CD14-positive monocyte (primary cell): ENCODE data around the gene SH3TC2. TPM values are rescaled to one million over a fixed set of nuclear protein-coding genes. Genes with fewer than 3 reads are reported as not detected.

Experiments used
- DNase-seq, 3 donors: peaks; one replicate each; pipeline ENCODE4 v3.0.0-alpha.2; 2011 to 2022
- H2AFZ ChIP-seq: 2 replicates; pipeline ENCODE4 v1.6.0; 2012; ENCODE audit warnings: mild to moderate bottlenecking, low read depth, low read length, inconsistent platforms; ENCODE audit not compliant: insufficient read depth, poor library complexity, severe bottlenecking
- H3K27ac ChIP-seq, 2 donors: 1 replicate in 1 of 2; 2 replicates in 1 of 2; pipeline ENCODE4 v1.5.1; 2012 to 2013; ENCODE audit warnings: low read length in 2 of 2, control low read depth in 1 of 2, inconsistent platforms in 1 of 2, low read depth in 1 of 2, mild to moderate bottlenecking in 1 of 2
- H3K27me3 ChIP-seq, 2 donors: one replicate each; pipeline versions ENCODE4 v1.6.0 to v1.6.1; 2011 to 2013; ENCODE audit warnings: low read length in 2 of 2; ENCODE audit not compliant: control insufficient read depth in 2 of 2, insufficient read depth in 2 of 2
- H3K36me3 ChIP-seq, 2 donors: replicated peaks in 1 of 2; 1 replicate in 1 of 2; 2 replicates in 1 of 2; pipeline versions ENCODE4 v1.5.1 to v1.6.1; 2012 to 2013; ENCODE audit warnings: low read length in 2 of 2, control low read depth in 1 of 2, inconsistent platforms in 1 of 2, mild to moderate bottlenecking in 1 of 2; ENCODE audit not compliant: insufficient read depth in 2 of 2, control insufficient read depth in 1 of 2
- H3K4me1 ChIP-seq, 2 donors: 1 replicate in 1 of 2; 2 replicates in 1 of 2; pipeline versions ENCODE4 v1.5.1 to v1.6.1; 2012 to 2013; ENCODE audit warnings: low read length in 2 of 2, control low read depth in 1 of 2, inconsistent platforms in 1 of 2, mild to moderate bottlenecking in 1 of 2, moderate library complexity in 1 of 2; ENCODE audit not compliant: insufficient read depth in 2 of 2, control insufficient read depth in 1 of 2
- H3K4me2 ChIP-seq: replicated peaks from 2 replicates; pipeline ENCODE3; 2012; ENCODE audit warnings: low read length, moderate library complexity, mild to moderate bottlenecking; ENCODE audit not compliant: poor library complexity, severe bottlenecking; ENCODE audit errors: extremely low read depth
- H3K4me3 ChIP-seq, 3 experiments: fragments of 200-600 bp in 1 of 3; sonication (generic) in 1 of 3; replicated peaks in 1 of 3; 1 replicate in 2 of 3; 2 replicates in 1 of 3; pipeline ENCODE4 v1.5.1; 2011 to 2013; ENCODE audit warnings: low read length in 3 of 3, mild to moderate bottlenecking in 3 of 3, control low read depth in 2 of 3, low read depth in 2 of 3, inconsistent platforms in 1 of 3, moderate library complexity in 1 of 3
- H3K79me2 ChIP-seq: 2 replicates; pipeline ENCODE4 v1.6.0; 2012; ENCODE audit warnings: mild to moderate bottlenecking, control low read depth, inconsistent platforms, low read length, moderate library complexity; ENCODE audit not compliant: insufficient read depth
- H3K9ac ChIP-seq: 2 replicates; pipeline ENCODE4 v1.6.0; 2017; ENCODE audit warnings: low read length, mild to moderate bottlenecking; ENCODE audit not compliant: insufficient read depth, poor library complexity, severe bottlenecking
- H3K9me3 ChIP-seq, 2 donors: replicated peaks in 1 of 2; 1 replicate in 1 of 2; 2 replicates in 1 of 2; pipeline versions ENCODE4 v1.5.1 to v1.6.1; 2012 to 2013; ENCODE audit warnings: low read length in 2 of 2, control low read depth in 1 of 2; ENCODE audit not compliant: control insufficient read depth in 1 of 2, insufficient read depth in 1 of 2
- H4K20me1 ChIP-seq: 2 replicates; pipeline ENCODE4 v1.6.0; 2012; ENCODE audit warnings: mild to moderate bottlenecking, low read length, control low read depth, moderate library complexity; ENCODE audit not compliant: insufficient read depth
- H3K27ac Mint-ChIP-seq, 7 donors: one replicate each; pipeline ENCODE4 v1.8.0; 2020; ENCODE audit warnings: mild to moderate bottlenecking in 7 of 7, mixed read lengths in 7 of 7, moderate library complexity in 6 of 7, inconsistent platforms in 2 of 7
- H3K27me3 Mint-ChIP-seq, 3 donors: one replicate each; pipeline ENCODE4 v1.8.0; 2021 to 2022; ENCODE audit warnings: low read depth in 3 of 3, mild to moderate bottlenecking in 3 of 3, mixed read lengths in 3 of 3, moderate library complexity in 3 of 3, inconsistent platforms in 1 of 3
- H3K36me3 Mint-ChIP-seq, 2 donors: one replicate each; pipeline ENCODE4 v1.8.0; 2020; ENCODE audit warnings: mixed read lengths in 2 of 2, inconsistent platforms in 1 of 2, mild to moderate bottlenecking in 1 of 2
- H3K4me1 Mint-ChIP-seq: one replicate; pipeline ENCODE4 v1.8.0; 2020; ENCODE audit warnings: mild to moderate bottlenecking, mixed read lengths
- H3K4me3 Mint-ChIP-seq, 2 donors: one replicate each; pipeline ENCODE4 v1.8.0; 2020; ENCODE audit warnings: mild to moderate bottlenecking in 2 of 2, mixed read lengths in 2 of 2, moderate library complexity in 1 of 2
- H3K9me3 Mint-ChIP-seq, 7 donors: one replicate each; pipeline ENCODE4 v1.8.0; 2020 to 2022; ENCODE audit warnings: mixed read lengths in 7 of 7, mild to moderate bottlenecking in 6 of 7, moderate library complexity in 6 of 7, inconsistent platforms in 2 of 7
- CTCF ChIP-seq: fragments of 200-600 bp; IDR thresholded peaks from one replicate; pipeline ENCODE4 v1.8.0; 2022; ENCODE audit warnings: antibody characterized with exemption, mild to moderate bottlenecking
- WGBS: methylation state at CpG from one replicate; pipeline ENCODE4 v1.1.5; 2013; ENCODE audit warnings: missing lambda C conversion rate; ENCODE audit not compliant: insufficient coverage; 5-methylcytosine and 5-hydroxymethylcytosine counted together
- intact Hi-C, 2 donors: fragments of 100-400 bp; cut with micrococcal nuclease; formaldehyde crosslinking; loops; one replicate each; pipeline versions ENCODE4 v1.15.0 to v1.15.1; 2023
- polyA plus RNA-seq, 3 donors: library from polyadenylated mRNA; depleted of rRNA in 1 of 3; unstranded in 2 of 3; stranded (reverse) in 1 of 3; fragments of 300-500 nt in 2 of 3; fragments of >200 nt in 1 of 3; fragmentation: Illumina TruSeq in 2 of 3; gene quantifications; 1 replicate in 2 of 3; 2 replicates in 1 of 3; pipeline ENCODE4 v1.2.3, GENCODE V29; 2012 to 2021

The SH3TC2 gene
- polyA plus RNA-seq, 3 donors = 0.01 to 0.30 (median 0.14) TPM

DNA sequence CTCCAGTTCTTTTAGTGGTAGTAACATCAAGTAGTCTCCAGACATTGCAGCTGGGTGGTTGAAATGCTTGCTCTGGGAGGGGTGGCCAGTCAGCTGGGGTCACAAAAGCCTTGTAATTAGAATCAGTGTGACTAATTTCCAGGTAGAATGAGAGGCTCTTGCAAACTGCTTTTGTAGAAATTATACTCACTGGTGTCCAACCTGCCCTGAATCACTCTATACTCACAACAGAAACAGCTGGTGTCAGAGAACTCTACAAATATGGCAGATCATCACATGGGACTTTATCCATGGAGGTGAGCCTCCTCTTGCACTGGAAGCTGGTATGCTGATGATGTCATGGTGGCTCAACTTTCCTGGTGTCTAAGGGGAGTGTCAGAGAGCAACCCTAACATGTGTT lies 71.3 kb downstream of the SH3TC2 start:
- no peak overlapping the region for H3K9ac ChIP-seq
- no peaks in the 10 kb centered on the region for H4K20me1 ChIP-seq
- no peak for TF ChIP-seq CTCF
- Mint-ChIP-seq H3K9me3 (no peaks in the 10 kb centered on the region), H3K4me1 (no peaks in the 10 kb centered on the region), H3K27me3 (no peaks in the 10 kb centered on the region), H3K36me3 (no peaks in the 10 kb centered on the region), H3K4me3 (no peak overlapping the region), H3K27ac (no peak overlapping the region)
- H3K36me3 ChIP-seq = no peaks in the 10 kb centered on the region
- no peak overlapping the region for H3K4me2 ChIP-seq
- no peak for DNase-seq
- H3K9me3 ChIP-seq = no peaks in the 10 kb centered on the region
- intact Hi-C loops = no loop called here
- no peak overlapping the region for H3K4me3 ChIP-seq
- H3K27me3 ChIP-seq = no peaks in the 10 kb centered on the region
- no peaks in the 10 kb centered on the region for H3K4me1 ChIP-seq
- no peak overlapping the region for H2AFZ ChIP-seq
- no peaks in the 10 kb centered on the region for H3K79me2 ChIP-seq
- no peak overlapping the region for H3K27ac ChIP-seq

GRCh38 chr5:148990817-148991216 lies 72.0 kb downstream of the SH3TC2 start:
- Mint-ChIP-seq H3K4me1 (peaks cover 3% of the 10 kb centered on the region), H3K9me3 (no peaks in the 10 kb centered on the region), H3K36me3 (no peaks in the 10 kb centered on the region), H3K4me3 (no peak overlapping the region), H3K27me3 (no peaks in the 10 kb centered on the region), H3K27ac (peak overlapping the region in 1 of 7 donors; percentile 32)
- no peak overlapping the region for H3K9ac ChIP-seq
- H3K79me2 ChIP-seq = no peaks in the 10 kb centered on the region
- no peak overlapping the region for H3K4me2 ChIP-seq
- DNase-seq = no peak
- H3K4me1 ChIP-seq = no peaks in the 10 kb centered on the region
- no peak overlapping the region for H3K27ac ChIP-seq
- TF ChIP-seq CTCF = no peak
- H3K36me3 ChIP-seq = no peaks in the 10 kb centered on the region
- no peak overlapping the region for H3K4me3 ChIP-seq
- intact Hi-C loops = no loop called here
- WGBS = no CpG with 5 or more reads among the region's 1 CpG
- no peaks in the 10 kb centered on the region for H4K20me1 ChIP-seq
- H3K27me3 ChIP-seq = no peaks in the 10 kb centered on the region
- H2AFZ ChIP-seq = no peak overlapping the region
- no peaks in the 10 kb centered on the region for H3K9me3 ChIP-seq
